Right cardiac atrium (tissue), 5 donors: ENCODE measurements around the gene TOM1. TPM values are rescaled to one million over a fixed set of nuclear protein-coding genes. Genes with fewer than 3 reads are reported as not detected.

Source experiments
- ATAC-seq, 2 donors: fragments of 200-7000 bp; cut with Tn5 transposase; one replicate each; pipeline versions ENCODE4 v1.8.0 to v1.9.1; 2020; ENCODE audit warnings: moderate library complexity in 2 of 2, mild to moderate bottlenecking in 1 of 2
- DNase-seq, 3 donors: peaks; one replicate each; pipeline ENCODE4 v3.0.0-alpha.2; 2020
- H3K27ac ChIP-seq: one replicate; pipeline ENCODE4 v1.5.1; 2013; ENCODE audit warnings: mild to moderate bottlenecking, low read length, control low read depth, moderate library complexity
- H3K27me3 ChIP-seq: one replicate; pipeline ENCODE4 v1.6.1; 2013; ENCODE audit not compliant: control insufficient read depth, insufficient read depth
- H3K4me1 ChIP-seq: one replicate; pipeline ENCODE4 v1.6.1; 2013; ENCODE audit warnings: low read length; ENCODE audit not compliant: control insufficient read depth, insufficient read depth
- H3K4me3 ChIP-seq: one replicate; pipeline ENCODE4 v1.5.1; 2013; ENCODE audit warnings: low read length, control low read depth
- H3K9me3 ChIP-seq: one replicate; pipeline ENCODE4 v1.6.1; 2013; ENCODE audit warnings: low read length; ENCODE audit not compliant: control insufficient read depth
- WGBS: extraction: QIAGEN DNeasy Blood & Tissue Kit; methylation state at CpG from one replicate; pipeline ENCODE4 v1.1.7; 2013; 5-methylcytosine and 5-hydroxymethylcytosine counted together
- intact Hi-C, 4 donors: fragments of 100-400 bp; cut with DNase I; formaldehyde crosslinking; loops; one replicate each; pipeline versions ENCODE4 v1.11.0 to v1.14.0; 2022 to 2023
- polyA plus RNA-seq: library from polyadenylated mRNA; stranded (reverse); fragments of 200-250 nt; gene quantifications from one replicate; pipeline ENCODE4 v1.2.3, GENCODE V29; 2013
- total RNA-seq, 4 donors: library from RNA; stranded (reverse); fragmentation: NEBNext Ultra II Directional; extraction: Animal tissue kit (Norgen Biotek cat#: 25700); gene quantifications; one replicate each; pipeline ENCODE4 v1.2.1, GENCODE V29; 2021
- donor health status: healthy with polysubstance abuse.
- donor health status: DM: no; HTN: yes; CAD: no.
- donor health status: DM: no; HTN: no; CAD: no.
- donor health status: DM: no; HTN: yes; CAD: no; lungs with severe emphysema.
- donor health status: DM: yes; HTN: yes; CAD: no.

The TOM1 gene
- total and polyA plus RNA-seq, 5 donors = 54.0 to 75.9 (median 55.9) TPM

GRCh38 chr22:35274154-35274871 is 25.4 kb upstream of the TOM1 start:
- H3K4me3 ChIP-seq = no peak overlapping the region
- H3K27ac ChIP-seq = no peak overlapping the region
- H3K4me1 ChIP-seq = no peaks in the 10 kb centered on the region
- no peak for ATAC-seq
- no peak for DNase-seq
- 89% methylated on average over 8 of the region's 8 CpGs for WGBS
- no peaks in the 10 kb centered on the region for H3K27me3 ChIP-seq
- intact Hi-C loops = no loop called here
- H3K9me3 ChIP-seq = no peaks in the 10 kb centered on the region

GRCh38 chr22:35275580-35275979 is 24.1 kb upstream of the TOM1 start:
- Histone ChIP-seq H3K27ac (no peak overlapping the region), H3K27me3 (no peaks in the 10 kb centered on the region), H3K9me3 (no peaks in the 10 kb centered on the region), H3K4me1 (no peaks in the 10 kb centered on the region), H3K4me3 (no peak overlapping the region)
- ATAC-seq = no peak
- 95% methylated on average over 1 of the region's 1 CpG for WGBS
- intact Hi-C loops = no loop called here
- no peak for DNase-seq

DNA sequence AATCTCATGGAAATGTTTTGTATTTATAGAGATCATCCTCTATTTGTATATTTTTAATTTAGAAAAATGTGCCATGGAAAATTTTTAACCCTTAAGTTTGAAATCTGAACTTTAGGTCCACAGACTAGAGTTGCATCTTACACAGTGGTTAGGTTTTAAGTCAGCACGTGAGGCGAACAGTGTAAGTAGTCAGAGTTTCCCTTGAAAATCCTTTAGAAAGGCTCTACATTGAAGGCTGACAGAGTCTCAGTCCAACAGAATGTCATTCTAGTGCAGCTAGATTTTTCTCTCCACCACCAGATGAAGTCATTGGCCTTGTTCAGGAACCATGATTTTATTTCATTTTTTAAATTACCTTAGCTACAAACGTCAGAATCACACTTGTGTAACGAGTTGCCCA is 23.7 kb upstream of the TOM1 start:
- WGBS = 78% methylated on average over 4 of the region's 4 CpGs
- DNase-seq (no peak), ATAC-seq (no peak)
- Histone ChIP-seq H3K4me3 (no peak overlapping the region), H3K27me3 (no peaks in the 10 kb centered on the region), H3K4me1 (no peaks in the 10 kb centered on the region), H3K27ac (no peak overlapping the region), H3K9me3 (no peaks in the 10 kb centered on the region)
- intact Hi-C loops = no loop called here

GRCh38 chr22:35288116-35288515 is 11.6 kb upstream of the TOM1 start:
- no peak overlapping the region for H3K4me3 ChIP-seq
- intact Hi-C loops = no loop called here
- 97% methylated on average over 1 of the region's 1 CpG for WGBS
- H3K4me1 ChIP-seq = no peaks in the 10 kb centered on the region
- ATAC-seq (no peak), DNase-seq (no peak)
- H3K27ac ChIP-seq = no peak overlapping the region
- no peaks in the 10 kb centered on the region for H3K9me3 ChIP-seq
- H3K27me3 ChIP-seq = no peaks in the 10 kb centered on the region

- Histone ChIP-seq H3K27ac (no peak overlapping the region), H3K27me3 (no peaks in the 10 kb centered on the region), H3K4me3 (no peak overlapping the region), H3K9me3 (no peaks in the 10 kb centered on the region), H3K4me1 (no peaks in the 10 kb centered on the region)
- ATAC-seq = no peak
- DNase-seq = no peak
- intact Hi-C loops = no loop called here
- WGBS = 94% methylated on average over 3 of the region's 3 CpGs
Measured at GRCh38 chr22:35292786-35293185, 6.9 kb upstream of the TOM1 start.

- H3K4me1 ChIP-seq = peaks cover 2% of the 10 kb centered on the region
- ATAC-seq = no peak
- no peak overlapping the region for H3K27ac ChIP-seq
- H3K27me3 ChIP-seq = no peaks in the 10 kb centered on the region
- H3K4me3 ChIP-seq = no peak overlapping the region
- DNase-seq = no peak
- no peaks in the 10 kb centered on the region for H3K9me3 ChIP-seq
- intact Hi-C loops = no loop called here
Measured at GRCh38 chr22:35296051-35296450, 3.6 kb upstream of the TOM1 start.

DNA sequence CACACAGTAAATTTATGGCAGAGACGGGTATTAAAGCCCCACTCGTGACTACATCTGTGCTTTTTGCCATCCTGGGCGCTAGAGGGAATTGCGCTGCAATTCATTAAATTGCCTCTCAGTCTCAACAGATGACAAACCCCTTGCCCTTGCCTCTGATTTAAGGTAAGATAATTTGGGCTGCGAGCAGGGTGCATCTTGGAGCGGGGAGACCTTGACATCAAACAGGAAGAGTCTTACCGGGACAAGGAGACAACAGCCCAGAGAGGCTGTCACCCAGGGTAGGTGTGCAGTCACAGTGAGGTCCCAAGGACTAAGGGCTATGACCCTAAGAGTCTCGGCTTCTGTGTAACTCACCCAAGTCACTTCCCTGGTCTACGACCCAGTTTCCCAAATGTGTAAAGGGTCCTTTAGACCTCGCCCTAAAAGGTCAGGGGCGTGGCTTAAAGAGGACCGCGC is 449 bp upstream of the TOM1 start:
- DNase-seq (no peak), ATAC-seq (peak in 1 of 2 donors; percentile 32)
- intact Hi-C loops = no loop called here
- WGBS = 12% methylated on average over 13 of the region's 13 CpGs
- Histone ChIP-seq H3K4me1 (peaks cover 2% of the 10 kb centered on the region), H3K4me3 (peak overlapping the region; percentile 68), H3K27ac (peak overlapping the region; percentile 77), H3K27me3 (no peaks in the 10 kb centered on the region), H3K9me3 (no peaks in the 10 kb centered on the region)

- H3K4me1 ChIP-seq = peaks cover 10% of the 10 kb centered on the region
- intact Hi-C loops = no loop called here
- ATAC-seq (no peak), DNase-seq (peak in 1 of 3 donors; percentile 47)
- H3K4me3 ChIP-seq = no peak overlapping the region
- peak overlapping the region; percentile 68 for H3K27ac ChIP-seq
- no peaks in the 10 kb centered on the region for H3K27me3 ChIP-seq
- H3K9me3 ChIP-seq = no peaks in the 10 kb centered on the region
- WGBS = 72% methylated on average over 17 of the region's 17 CpGs
Measured at GRCh38 chr22:35301372-35301874, 1.7 kb downstream of the TOM1 start.

GRCh38 chr22:35303029-35303624 is 3.4 kb downstream of the TOM1 start:
- DNase-seq (no peak), ATAC-seq (no peak)
- Histone ChIP-seq H3K27me3 (no peaks in the 10 kb centered on the region), H3K4me1 (peaks cover 16% of the 10 kb centered on the region), H3K9me3 (no peaks in the 10 kb centered on the region), H3K27ac (peak overlapping the region; percentile 5), H3K4me3 (no peak overlapping the region)
- intact Hi-C loops = no loop called here
- 87% methylated on average over 5 of the region's 5 CpGs for WGBS

- no peaks in the 10 kb centered on the region for H3K9me3 ChIP-seq
- WGBS = 77% methylated on average over 8 of the region's 8 CpGs
- H3K4me3 ChIP-seq = no peak overlapping the region
- DNase-seq (no peak), ATAC-seq (peak; percentile 4 to 26)
- peak overlapping the region; percentile 70 for H3K27ac ChIP-seq
- intact Hi-C loops = no loop called here
- H3K27me3 ChIP-seq = no peaks in the 10 kb centered on the region
- peaks cover 14% of the 10 kb centered on the region for H3K4me1 ChIP-seq
Measured at GRCh38 chr22:35305525-35306070, 5.9 kb downstream of the TOM1 start.

GRCh38 chr22:35306350-35306967 is 6.8 kb downstream of the TOM1 start:
- WGBS = 36% methylated on average over 4 of the region's 4 CpGs
- peaks cover 15% of the 10 kb centered on the region for H3K4me1 ChIP-seq
- H3K27me3 ChIP-seq = no peaks in the 10 kb centered on the region
- DNase-seq (no peak), ATAC-seq (peak in 1 of 2 donors; percentile 2)
- H3K4me3 ChIP-seq = no peak overlapping the region
- peak overlapping the region; percentile 84 for H3K27ac ChIP-seq
- intact Hi-C loops = no loop called here
- H3K9me3 ChIP-seq = no peaks in the 10 kb centered on the region
